GM06990 (cell line): ENCODE data around the gene ERMARD.

Source experiments
- DNase-seq: peaks from one replicate; pipeline ENCODE4 v3.0.0-alpha.2; 2011; ENCODE audit not compliant: insufficient read length; ENCODE audit errors: extremely low read depth
- H3K27me3 ChIP-seq: replicated peaks from 2 replicates; pipeline ENCODE4 v1.6.0; 2011; ENCODE audit warnings: low read length; ENCODE audit not compliant: control insufficient read depth, insufficient read depth
- H3K36me3 ChIP-seq: 2 replicates; pipeline ENCODE4 v1.5.1; 2011; ENCODE audit warnings: low read length; ENCODE audit not compliant: control insufficient read depth, insufficient read depth
- H3K4me3 ChIP-seq: replicated peaks from 2 replicates; pipeline ENCODE4 v1.5.1; 2011; ENCODE audit warnings: low read depth, mild to moderate bottlenecking, control low read depth, low read length
- CTCF ChIP-seq: IDR thresholded peaks from 2 replicates; pipeline ENCODE4 v1.5.1; 2011; ENCODE audit warnings: low read length, control low read depth, mild to moderate bottlenecking, inconsistent platforms; ENCODE audit not compliant: insufficient read depth, poor library complexity, severe bottlenecking

The ERMARD gene

GRCh38 chr6:169726049-169726400 is 25.4 kb upstream of the ERMARD start:
- H3K36me3 ChIP-seq, result no peaks in the 10 kb centered on the region
- no peak for DNase-seq
- no peak for TF ChIP-seq CTCF
- H3K27me3 ChIP-seq, result no peaks in the 10 kb centered on the region
- no peak overlapping the region for H3K4me3 ChIP-seq

GRCh38 chr6:169726963-169727362 is 24.5 kb upstream of the ERMARD start:
- Histone ChIP-seq H3K27me3 (no peaks in the 10 kb centered on the region), H3K36me3 (no peaks in the 10 kb centered on the region), H3K4me3 (no peak overlapping the region)
- DNase-seq, result no peak
- no peak for TF ChIP-seq CTCF

- TF ChIP-seq CTCF, result no peak
- no peaks in the 10 kb centered on the region for H3K27me3 ChIP-seq
- no peak overlapping the region for H3K4me3 ChIP-seq
- H3K36me3 ChIP-seq, result no peaks in the 10 kb centered on the region
- DNase-seq, result no peak
These were observed 21.5 kb upstream of the ERMARD start for GRCh38 chr6:169729961-169730360.

- Histone ChIP-seq H3K4me3 (no peak overlapping the region), H3K27me3 (no peaks in the 10 kb centered on the region), H3K36me3 (no peaks in the 10 kb centered on the region)
- no peak for DNase-seq
- no peak for TF ChIP-seq CTCF
These were observed 13.0 kb upstream of the ERMARD start for GRCh38 chr6:169738204-169738975.

- H3K4me3 ChIP-seq, result no peak overlapping the region
- no peak for DNase-seq
- no peaks in the 10 kb centered on the region for H3K36me3 ChIP-seq
- no peak for TF ChIP-seq CTCF
- no peaks in the 10 kb centered on the region for H3K27me3 ChIP-seq
These were observed 12.4 kb upstream of the ERMARD start for GRCh38 chr6:169738976-169739529.
